Measurements from ENCODE around the gene BRD3OS. TPM values are rescaled to one million over a fixed set of nuclear protein-coding genes. Genes with fewer than 3 reads are reported as not detected.

Gene BRD3OS
- total RNA-seq, 4 donors from 2014 or later: 1.8 to 6.2 (median 4.3) TPM

- no peak overlapping the region for H3K27ac ChIP-seq
- no peak for DNase-seq
- no peak for TF ChIP-seq POLR2A (IDR thresholded peaks at IDR 0.05)
- TF ChIP-seq, protein P1, sequence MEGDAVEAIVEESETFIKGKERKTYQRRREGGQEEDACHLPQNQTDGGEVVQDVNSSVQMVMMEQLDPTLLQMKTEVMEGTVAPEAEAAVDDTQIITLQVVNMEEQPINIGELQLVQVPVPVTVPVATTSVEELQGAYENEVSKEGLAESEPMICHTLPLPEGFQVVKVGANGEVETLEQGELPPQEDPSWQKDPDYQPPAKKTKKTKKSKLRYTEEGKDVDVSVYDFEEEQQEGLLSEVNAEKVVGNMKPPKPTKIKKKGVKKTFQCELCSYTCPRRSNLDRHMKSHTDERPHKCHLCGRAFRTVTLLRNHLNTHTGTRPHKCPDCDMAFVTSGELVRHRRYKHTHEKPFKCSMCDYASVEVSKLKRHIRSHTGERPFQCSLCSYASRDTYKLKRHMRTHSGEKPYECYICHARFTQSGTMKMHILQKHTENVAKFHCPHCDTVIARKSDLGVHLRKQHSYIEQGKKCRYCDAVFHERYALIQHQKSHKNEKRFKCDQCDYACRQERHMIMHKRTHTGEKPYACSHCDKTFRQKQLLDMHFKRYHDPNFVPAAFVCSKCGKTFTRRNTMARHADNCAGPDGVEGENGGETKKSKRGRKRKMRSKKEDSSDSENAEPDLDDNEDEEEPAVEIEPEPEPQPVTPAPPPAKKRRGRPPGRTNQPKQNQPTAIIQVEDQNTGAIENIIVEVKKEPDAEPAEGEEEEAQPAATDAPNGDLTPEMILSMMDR (IDR thresholded peaks at IDR 0.05): no peak
- peaks cover 0 to 5% (median 0%) of the 10 kb centered on the region in 4 donors for H3K27me3 ChIP-seq
- no peaks in the 10 kb centered on the region for H3K9me3 ChIP-seq
- H3K4me3 ChIP-seq: no peak overlapping the region
- peaks cover 45 to 84% (median 51%) of the 10 kb centered on the region in 3 donors for H3K4me1 ChIP-seq
- WGBS, 2 donors: 78 to 89% methylated on average over 5 to 7 of the region's 7 CpGs
- no peaks in the 10 kb centered on the region for H3K36me3 ChIP-seq
- intact Hi-C loops (cut with DNase I): no loop called here
Observed at GRCh38 chr9:134064711-134065110, 39.4 kb downstream of the BRD3OS start.

DNA sequence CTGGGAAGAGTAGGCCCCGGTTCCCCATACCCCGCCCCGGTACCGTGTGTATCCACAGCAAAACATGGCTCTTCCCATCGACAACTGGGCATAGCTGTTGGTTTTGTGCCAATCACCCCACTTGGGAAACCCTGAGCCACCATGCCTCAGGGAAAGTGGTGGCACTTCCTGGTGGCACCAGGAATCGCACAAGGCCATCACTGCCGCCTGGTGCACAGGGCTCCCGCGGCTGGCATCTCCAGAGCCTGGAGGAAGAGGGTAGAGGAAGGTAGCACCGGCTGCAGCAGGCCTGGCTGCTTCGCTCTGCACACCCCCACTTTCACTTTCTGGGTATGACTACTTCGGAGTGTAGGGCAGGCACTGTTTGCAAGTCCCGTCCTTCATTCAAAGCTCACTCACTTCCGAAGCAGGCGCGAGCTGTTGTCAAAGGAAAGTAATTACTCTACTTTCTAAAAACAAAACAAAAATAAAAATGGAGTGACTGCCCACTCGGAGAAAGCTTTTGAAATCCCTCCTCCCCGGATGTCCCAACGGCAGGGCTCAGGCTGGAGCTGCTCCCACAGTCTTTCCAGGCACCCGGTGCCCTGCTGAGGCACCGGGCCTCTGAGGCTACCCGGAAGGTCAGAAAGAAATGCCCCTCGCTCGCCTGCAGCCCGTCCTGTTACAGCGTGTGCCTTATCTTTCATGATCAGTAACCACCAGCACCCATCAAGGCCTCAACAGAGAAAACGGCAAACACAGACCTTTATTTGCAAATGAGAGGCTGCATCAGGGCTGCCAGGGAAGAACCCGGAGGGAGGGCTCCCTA, 40.5 kb downstream of the BRD3OS start:
- TF ChIP-seq, protein P1 (IDR thresholded peaks at IDR 0.05): no peak
- TF ChIP-seq POLR2A (IDR thresholded peaks at IDR 0.05): peak in 1 of 4 donors; percentile 7
- H3K27me3 ChIP-seq: peaks cover 0 to 16% (median 0%) of the 10 kb centered on the region in 4 donors
- intact Hi-C loops (cut with DNase I): no loop called here
- peak overlapping the region; percentile 59 to 99 (median 78) for H3K4me3 ChIP-seq
- H3K4me1 ChIP-seq: peaks cover 40 to 73% (median 46%) of the 10 kb centered on the region in 3 donors
- no peak for DNase-seq
- H3K27ac ChIP-seq: peak overlapping the region; percentile 52 to 100 (median 83)
- WGBS, 2 donors: 3 to 5% methylated on average over 7 to 22 of the region's 28 CpGs
- H3K9me3 ChIP-seq: no peaks in the 10 kb centered on the region
- no peaks in the 10 kb centered on the region for H3K36me3 ChIP-seq

DNA sequence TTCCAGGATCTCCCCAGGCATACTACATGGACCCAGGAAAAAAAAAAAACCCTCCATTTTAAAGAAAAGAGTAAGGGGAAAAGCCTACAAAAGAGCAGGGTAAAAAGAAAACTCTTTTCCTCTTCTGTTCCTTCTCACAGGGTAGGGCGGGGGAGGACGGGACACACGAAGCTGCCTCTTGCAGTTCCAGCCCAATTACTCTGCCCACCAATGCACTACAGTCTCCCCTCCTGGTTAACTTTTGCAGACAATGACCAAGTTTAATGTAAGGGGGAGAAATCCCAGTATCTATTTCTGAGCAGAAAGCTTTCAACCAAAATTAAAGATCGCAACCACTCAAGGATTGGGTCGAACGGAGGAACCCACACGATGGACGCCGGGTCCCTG, 41.2 kb downstream of the BRD3OS start:
- Histone ChIP-seq H3K27ac (peak overlapping the region; percentile 78 to 100 (median 94)), H3K9me3 (no peaks in the 10 kb centered on the region), H3K4me1 (peaks cover 33 to 66% (median 39%) of the 10 kb centered on the region in 3 donors), H3K4me3 (peak overlapping the region; percentile 59 to 99 (median 78)), H3K27me3 (peaks cover 0 to 17% (median 0%) of the 10 kb centered on the region in 4 donors), H3K36me3 (no peaks in the 10 kb centered on the region)
- DNase-seq: no peak
- WGBS, 2 donors: 0 to 7% methylated on average over 7 to 9 of the region's 9 CpGs
- no peak for TF ChIP-seq POLR2A (IDR thresholded peaks at IDR 0.05)
- TF ChIP-seq, protein P1 (IDR thresholded peaks at IDR 0.05): no peak
- intact Hi-C loops (cut with DNase I): no loop called here

DNA sequence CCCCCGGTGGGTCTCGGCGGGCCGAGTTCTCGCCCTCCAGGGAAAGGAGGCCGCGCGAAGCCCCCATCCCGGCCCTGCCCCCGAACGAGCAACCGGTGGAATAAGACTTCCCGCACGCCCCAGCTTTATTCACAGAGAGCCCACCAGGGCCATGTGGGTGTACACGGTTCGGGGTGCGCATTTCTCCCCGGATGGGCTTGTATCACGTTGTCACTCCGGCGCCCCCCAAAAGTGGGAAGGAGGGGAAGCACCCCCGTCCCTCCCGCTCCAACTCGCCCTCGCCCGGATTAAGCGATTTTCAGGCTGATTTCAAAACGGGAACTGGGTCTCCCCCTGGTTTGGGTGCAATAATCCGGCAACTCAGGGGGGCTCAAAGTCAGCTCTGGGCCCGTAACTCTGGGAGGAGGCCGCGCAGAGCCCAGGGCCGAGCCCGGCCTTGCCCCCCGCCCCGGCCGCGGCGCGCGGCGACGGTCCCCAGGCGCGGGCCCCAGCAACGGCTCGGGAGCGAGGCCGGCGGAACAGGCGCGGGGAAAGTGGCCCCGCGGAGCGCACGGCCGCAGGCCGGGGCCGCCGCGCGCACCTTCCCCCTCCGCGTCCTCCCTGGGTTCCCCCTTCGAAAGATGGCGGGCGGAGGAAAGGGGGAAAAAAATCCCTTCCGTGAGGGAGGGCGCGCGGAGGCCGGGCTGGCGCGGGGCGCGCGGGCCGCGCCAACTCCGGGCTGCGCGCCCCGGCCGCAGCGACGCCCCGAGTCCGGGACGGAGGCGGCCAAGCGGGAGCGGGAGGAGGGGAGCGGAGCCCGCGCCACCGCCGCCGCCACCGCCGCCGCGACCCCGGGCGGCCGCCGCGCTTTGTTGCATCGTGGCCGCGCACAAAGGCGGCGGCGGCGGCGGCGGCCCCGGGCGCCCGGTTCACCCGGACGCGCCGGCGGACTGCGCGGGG, 41.9 kb downstream of the BRD3OS start:
- TF ChIP-seq, protein P1 (IDR thresholded peaks at IDR 0.05): no peak
- TF ChIP-seq POLR2A (IDR thresholded peaks at IDR 0.05): no peak
- H3K27me3 ChIP-seq: peaks cover 0 to 20% (median 0%) of the 10 kb centered on the region in 4 donors
- peaks cover 26 to 59% (median 32%) of the 10 kb centered on the region in 3 donors for H3K4me1 ChIP-seq
- no peaks in the 10 kb centered on the region for H3K36me3 ChIP-seq
- peak overlapping the region; percentile 59 to 99 (median 92) for H3K4me3 ChIP-seq
- peak overlapping the region; percentile 78 to 100 (median 94) for H3K27ac ChIP-seq
- intact Hi-C loops (cut with DNase I): no loop called here
- no peak for DNase-seq
- 2 to 3% methylated on average over 7 to 25 of the region's 126 CpGs for WGBS, 2 donors
- H3K9me3 ChIP-seq: no peaks in the 10 kb centered on the region

Measured in esophagus squamous epithelium (tissue), 5 donors.